SK-N-MC (cell line): Measurements from ENCODE around the gene CLCF1.

Experiments used
- EZH2 ChIP-seq: fragments of 200-600 bp; sonication (generic); IDR thresholded peaks from one replicate; pipeline ENCODE4 v1.6.1; 2017; ENCODE audit warnings: antibody characterized with exemption
- POLR2AphosphoS5 ChIP-seq: IDR thresholded peaks from 2 replicates; pipeline ENCODE4 v1.6.1; 2012; ENCODE audit warnings: mild to moderate bottlenecking, low read depth, low read length, borderline replicate concordance

DNA sequence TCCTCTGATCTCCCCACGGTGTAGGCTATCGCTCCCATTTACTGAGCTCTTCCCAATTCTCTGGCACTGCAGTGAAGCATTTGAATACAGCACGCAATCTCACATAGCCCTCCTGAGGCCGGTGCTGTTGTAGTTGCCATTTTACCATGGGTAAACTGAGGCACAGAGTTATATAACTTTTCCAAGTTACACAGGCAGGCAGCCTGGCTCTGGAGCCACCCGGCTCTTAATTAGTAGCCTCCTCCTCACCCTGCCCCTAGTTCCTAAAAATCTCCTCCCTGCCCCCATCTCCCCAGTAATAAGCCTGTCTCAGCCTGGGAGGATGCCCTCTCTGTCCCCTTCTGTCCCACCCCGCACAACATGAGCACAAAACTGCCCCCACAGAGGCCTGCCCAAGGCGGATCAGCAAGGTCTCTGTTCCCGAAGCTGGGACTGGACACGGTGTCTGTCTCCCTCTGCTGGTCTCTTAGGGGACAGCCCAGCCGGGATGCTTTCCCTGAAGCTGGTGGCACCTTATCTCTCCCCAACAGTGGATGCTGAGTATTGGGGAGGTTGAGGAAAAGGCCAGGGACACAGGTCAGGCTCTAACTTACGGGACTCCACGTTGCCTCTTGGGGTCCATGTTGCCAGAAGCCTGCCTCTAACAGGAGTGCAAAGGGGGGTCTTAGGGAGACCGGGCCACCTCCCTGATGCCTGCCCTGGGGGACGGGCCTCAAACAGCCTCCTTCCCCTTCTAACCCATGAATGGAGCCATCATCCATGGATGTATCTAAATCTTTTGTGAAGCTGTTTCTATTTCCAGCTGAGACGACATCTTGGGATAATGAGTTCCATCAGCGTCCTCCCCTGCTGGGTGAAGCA, 9.1 kb upstream of the CLCF1 start:
- TF ChIP-seq POLR2AphosphoS5 (no peak), EZH2 (no peak)
